ENCODE data around the gene ANKRD23.
"Not testable (repeated sequence)": the region's sequence is repeated elsewhere in the genome, so short reads cannot be mapped to it uniquely, and the experiment has no call there.

The ANKRD23 gene

GRCh38 chr2:96815326-96816126, 28.3 kb downstream of the ANKRD23 start:
- DNase-seq = peak; percentile 5 to 37 (median 28)

- DNase-seq = no peak
Observed at GRCh38 chr2:96813656-96814055, 30.2 kb downstream of the ANKRD23 start.

- DNase-seq = no peak
Observed at GRCh38 chr2:96811917-96812316, 31.9 kb downstream of the ANKRD23 start.

- no peak for DNase-seq
Observed at GRCh38 chr2:96810783-96811192, 33.0 kb downstream of the ANKRD23 start.

- no peak for DNase-seq
Observed at GRCh38 chr2:96809951-96810782, 33.7 kb downstream of the ANKRD23 start.

GRCh38 chr2:96809216-96809882, 34.5 kb downstream of the ANKRD23 start:
- DNase-seq = no peak

- no peak for DNase-seq
Observed at GRCh38 chr2:96808176-96808837, 35.5 kb downstream of the ANKRD23 start.

GRCh38 chr2:96807127-96807471, 36.7 kb downstream of the ANKRD23 start:
- no peak for DNase-seq

- DNase-seq = no peak
Observed at GRCh38 chr2:96806468-96807126, 37.2 kb downstream of the ANKRD23 start.

- DNase-seq = not testable (repeated sequence)
Observed at GRCh38 chr2:96805946-96806345, 37.9 kb downstream of the ANKRD23 start.

GRCh38 chr2:96804986-96805385, 38.8 kb downstream of the ANKRD23 start:
- peak in 2 of 4 experiments; percentile 16 to 41 for DNase-seq

- DNase-seq = no peak
Observed at GRCh38 chr2:96802721-96803120, 41.1 kb downstream of the ANKRD23 start.

GRCh38 chr2:96801786-96802595, 41.8 kb downstream of the ANKRD23 start:
- DNase-seq = peak; percentile 63 to 82 (median 78)

- peak; percentile 55 to 73 (median 60) for DNase-seq
Observed at GRCh38 chr2:96801005-96801785, 42.6 kb downstream of the ANKRD23 start.

GRCh38 chr2:96800061-96801004, 43.5 kb downstream of the ANKRD23 start:
- no peak for DNase-seq

GRCh38 chr2:96799623-96799935, 44.2 kb downstream of the ANKRD23 start:
- no peak for DNase-seq

GRCh38 chr2:96798733-96799622, 44.8 kb downstream of the ANKRD23 start:
- DNase-seq = no peak

- no peak for DNase-seq
Observed at GRCh38 chr2:96797066-96797625, 46.7 kb downstream of the ANKRD23 start.
